Islet precursor cell (in vitro differentiated cells): ENCODE results near the gene KCNMB2.

Source experiments
- DNase-seq: peaks from one replicate; pipeline ENCODE4 v3.0.0-alpha.2; 2018

KCNMB2 gene

GRCh38 chr3:178663201-178663934 lies 127.1 kb downstream of the KCNMB2 start:
- no peak for DNase-seq

GRCh38 chr3:178665747-178666146 lies 129.5 kb downstream of the KCNMB2 start:
- no peak for DNase-seq

- DNase-seq = no peak
Measured at GRCh38 chr3:178669022-178669601, 132.9 kb downstream of the KCNMB2 start.

- no peak for DNase-seq
Measured at GRCh38 chr3:178669758-178670157, 133.5 kb downstream of the KCNMB2 start.

- no peak for DNase-seq
Measured at GRCh38 chr3:178671377-178671776, 135.1 kb downstream of the KCNMB2 start.

GRCh38 chr3:178671791-178672190 lies 135.6 kb downstream of the KCNMB2 start:
- DNase-seq = no peak

GRCh38 chr3:178672275-178672674 lies 136.0 kb downstream of the KCNMB2 start:
- DNase-seq = no peak

- no peak for DNase-seq
Measured at GRCh38 chr3:178673529-178673928, 137.3 kb downstream of the KCNMB2 start.

- no peak for DNase-seq
Measured at GRCh38 chr3:178676077-178676476, 139.8 kb downstream of the KCNMB2 start.

- DNase-seq = no peak
Measured at GRCh38 chr3:178676942-178677790, 140.9 kb downstream of the KCNMB2 start.

- DNase-seq = no peak
Measured at GRCh38 chr3:178677961-178678360, 141.7 kb downstream of the KCNMB2 start.

- no peak for DNase-seq
Measured at GRCh38 chr3:178680037-178680436, 143.8 kb downstream of the KCNMB2 start.

GRCh38 chr3:178680489-178680888 lies 144.3 kb downstream of the KCNMB2 start:
- no peak for DNase-seq

GRCh38 chr3:178684881-178685590 lies 148.8 kb downstream of the KCNMB2 start:
- peak; percentile 67 for DNase-seq

GRCh38 chr3:178685591-178685906 lies 149.3 kb downstream of the KCNMB2 start:
- DNase-seq = no peak

- DNase-seq = no peak
Measured at GRCh38 chr3:178686826-178687225, 150.6 kb downstream of the KCNMB2 start.

GRCh38 chr3:178690571-178690970 lies 154.3 kb downstream of the KCNMB2 start:
- DNase-seq = no peak

- DNase-seq = no peak
Measured at GRCh38 chr3:178699364-178699763, 163.1 kb downstream of the KCNMB2 start.

- DNase-seq = no peak
Measured at GRCh38 chr3:178699810-178700209, 163.6 kb downstream of the KCNMB2 start.

GRCh38 chr3:178703268-178703975 lies 167.2 kb downstream of the KCNMB2 start:
- no peak for DNase-seq

- DNase-seq = no peak
Measured at GRCh38 chr3:178705925-178706324, 169.7 kb downstream of the KCNMB2 start.

- DNase-seq = no peak
Measured at GRCh38 chr3:178706411-178706810, 170.2 kb downstream of the KCNMB2 start.
